Right lobe of liver (tissue), 4 donors: Measurements from ENCODE around the gene RBMS2.

Experiments used
- POLR2A ChIP-seq: fragments of 450-650 bp; IDR thresholded peaks from one replicate; pipeline ENCODE4 v1.6.1; 2017; ENCODE audit warnings: antibody characterized with exemption, mild to moderate bottlenecking
- TF ChIP-seq, protein P1 (sequence below), 4 donors: fragments of 200-600 bp in 3 of 4; fragments of 450-650 bp in 1 of 4; IDR thresholded peaks; one replicate each; pipeline versions ENCODE4 v1.5.1 to v1.8.0; 2016 to 2022; ENCODE audit warnings: antibody characterized with exemption in 4 of 4, mild to moderate bottlenecking in 2 of 4
- donor health status: DM: no; HTN: no; CAD: no.
- donor health status: DM: no; HTN: no; CAD: no.
- donor health status: DM: no; HTN: yes; CAD: no.

DNA sequence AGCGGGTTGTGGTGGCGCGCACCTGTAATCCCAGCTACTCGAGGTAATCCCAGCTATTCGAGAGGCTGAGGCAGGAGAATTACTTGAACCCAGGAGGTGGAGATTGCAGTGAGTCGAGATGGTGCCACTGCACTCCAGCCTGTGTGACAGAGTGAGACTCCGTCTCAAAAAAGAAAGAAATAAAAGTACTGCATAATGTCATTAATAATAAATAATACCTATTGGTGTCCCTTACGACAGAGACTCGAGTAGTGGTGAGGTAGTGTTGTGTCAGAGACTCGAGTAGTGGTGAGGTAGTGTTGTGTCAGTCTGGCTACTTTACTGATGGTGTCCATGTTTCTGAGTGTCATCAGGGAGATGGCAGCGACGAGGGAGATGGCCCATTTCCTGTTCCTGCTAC is 34.9 kb upstream of the RBMS2 start:
- TF ChIP-seq POLR2A, result no peak
- TF ChIP-seq, protein P1, sequence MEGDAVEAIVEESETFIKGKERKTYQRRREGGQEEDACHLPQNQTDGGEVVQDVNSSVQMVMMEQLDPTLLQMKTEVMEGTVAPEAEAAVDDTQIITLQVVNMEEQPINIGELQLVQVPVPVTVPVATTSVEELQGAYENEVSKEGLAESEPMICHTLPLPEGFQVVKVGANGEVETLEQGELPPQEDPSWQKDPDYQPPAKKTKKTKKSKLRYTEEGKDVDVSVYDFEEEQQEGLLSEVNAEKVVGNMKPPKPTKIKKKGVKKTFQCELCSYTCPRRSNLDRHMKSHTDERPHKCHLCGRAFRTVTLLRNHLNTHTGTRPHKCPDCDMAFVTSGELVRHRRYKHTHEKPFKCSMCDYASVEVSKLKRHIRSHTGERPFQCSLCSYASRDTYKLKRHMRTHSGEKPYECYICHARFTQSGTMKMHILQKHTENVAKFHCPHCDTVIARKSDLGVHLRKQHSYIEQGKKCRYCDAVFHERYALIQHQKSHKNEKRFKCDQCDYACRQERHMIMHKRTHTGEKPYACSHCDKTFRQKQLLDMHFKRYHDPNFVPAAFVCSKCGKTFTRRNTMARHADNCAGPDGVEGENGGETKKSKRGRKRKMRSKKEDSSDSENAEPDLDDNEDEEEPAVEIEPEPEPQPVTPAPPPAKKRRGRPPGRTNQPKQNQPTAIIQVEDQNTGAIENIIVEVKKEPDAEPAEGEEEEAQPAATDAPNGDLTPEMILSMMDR (IDR thresholded peaks at IDR 0.05), result no peak
